ENCODE data around the gene OBI1. TPM values are rescaled to one million over a fixed set of nuclear protein-coding genes. Genes with fewer than 3 reads are reported as not detected.
A peak's percentile ranks its signal among the peaks of the same experiment; 100 is the strongest.

The OBI1 gene
- total RNA-seq, 1 donor from 2014 or later = 21.4 TPM

- Mint-ChIP-seq H3K4me3 (no peak overlapping the region), H3K27me3 (peaks cover 81% of the 10 kb centered on the region), H3K9me3 (peaks cover 4% of the 10 kb centered on the region), H3K27ac (peak overlapping the region; percentile 34), H3K36me3 (ENCODE audit: low read depth) (peaks cover 4% of the 10 kb centered on the region), H3K4me1 (peaks cover 8% of the 10 kb centered on the region)
- intact Hi-C loops (cut with micrococcal nuclease) = loop anchor here (10.0 kb wide), 1 partner anchor 462 kb away; no protein-coding TSS in a partner anchor
- peak; percentile 61 for DNase-seq
Measured at GRCh38 chr13:78596736-78597601, 62.0 kb downstream of the OBI1 start.

DNA sequence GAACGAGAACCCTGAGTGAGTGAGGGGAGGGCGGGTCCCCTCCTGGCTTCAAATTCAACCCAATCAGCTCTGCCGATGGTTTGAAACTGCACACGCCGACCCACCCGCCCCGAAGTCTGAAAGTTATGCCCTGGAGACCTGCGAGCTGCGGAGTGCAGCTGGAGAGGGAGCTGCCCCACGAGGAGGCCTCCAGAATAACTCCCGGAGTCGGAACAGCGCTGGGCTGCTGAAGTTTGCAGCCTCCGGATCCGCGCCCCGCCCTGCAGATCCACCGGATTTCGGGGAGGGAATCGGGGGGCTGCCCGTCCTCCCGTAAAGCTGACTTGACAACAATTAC lies 62.6 kb downstream of the OBI1 start:
- H3K4me3 Mint-ChIP-seq = no peak overlapping the region
- H3K27ac Mint-ChIP-seq = no peak overlapping the region
- H3K36me3 Mint-ChIP-seq (ENCODE audit: low read depth) = peaks cover 4% of the 10 kb centered on the region
- intact Hi-C loops (cut with micrococcal nuclease) = loop anchor here (10.0 kb wide), 1 partner anchor 462 kb away; no protein-coding TSS in a partner anchor
- peaks cover 84% of the 10 kb centered on the region for H3K27me3 Mint-ChIP-seq
- H3K9me3 Mint-ChIP-seq = peaks cover 4% of the 10 kb centered on the region
- no peak for DNase-seq
- peaks cover 6% of the 10 kb centered on the region for H3K4me1 Mint-ChIP-seq

GRCh38 chr13:78595495-78596398 lies 63.2 kb downstream of the OBI1 start:
- DNase-seq = peak; percentile 69
- peak overlapping the region; percentile 40 for H3K27ac Mint-ChIP-seq
- intact Hi-C loops (cut with micrococcal nuclease) = loop anchor here (1.0 to 10.0 kb wide), 3 partner anchors 13 to 1745 kb away; partner anchors contain the start of gene SPRY2

GRCh38 chr13:78594456-78594975 lies 64.4 kb downstream of the OBI1 start:
- DNase-seq = no peak
- H3K4me3 Mint-ChIP-seq = no peak overlapping the region
- no peaks in the 10 kb centered on the region for H3K36me3 Mint-ChIP-seq (ENCODE audit: low read depth)
- H3K27ac Mint-ChIP-seq = peak overlapping the region; percentile 30
- no peaks in the 10 kb centered on the region for H3K4me1 Mint-ChIP-seq
- H3K9me3 Mint-ChIP-seq = peaks cover 4% of the 10 kb centered on the region
- intact Hi-C loops (cut with micrococcal nuclease) = loop anchor here (1.0 to 10.0 kb wide), 3 partner anchors 11 to 1746 kb away; partner anchors contain the start of gene SPRY2
- peaks cover 77% of the 10 kb centered on the region for H3K27me3 Mint-ChIP-seq

More at GRCh38 chr13:78595495-78596398, 63.2 kb downstream of the OBI1 start:
- no peak overlapping the region for H3K4me3 Mint-ChIP-seq
- peaks cover 80% of the 10 kb centered on the region for H3K27me3 Mint-ChIP-seq
- peaks cover 3% of the 10 kb centered on the region for H3K4me1 Mint-ChIP-seq
- peaks cover 4% of the 10 kb centered on the region for H3K9me3 Mint-ChIP-seq
- H3K36me3 Mint-ChIP-seq (ENCODE audit: low read depth) = peaks cover 3% of the 10 kb centered on the region

DNA sequence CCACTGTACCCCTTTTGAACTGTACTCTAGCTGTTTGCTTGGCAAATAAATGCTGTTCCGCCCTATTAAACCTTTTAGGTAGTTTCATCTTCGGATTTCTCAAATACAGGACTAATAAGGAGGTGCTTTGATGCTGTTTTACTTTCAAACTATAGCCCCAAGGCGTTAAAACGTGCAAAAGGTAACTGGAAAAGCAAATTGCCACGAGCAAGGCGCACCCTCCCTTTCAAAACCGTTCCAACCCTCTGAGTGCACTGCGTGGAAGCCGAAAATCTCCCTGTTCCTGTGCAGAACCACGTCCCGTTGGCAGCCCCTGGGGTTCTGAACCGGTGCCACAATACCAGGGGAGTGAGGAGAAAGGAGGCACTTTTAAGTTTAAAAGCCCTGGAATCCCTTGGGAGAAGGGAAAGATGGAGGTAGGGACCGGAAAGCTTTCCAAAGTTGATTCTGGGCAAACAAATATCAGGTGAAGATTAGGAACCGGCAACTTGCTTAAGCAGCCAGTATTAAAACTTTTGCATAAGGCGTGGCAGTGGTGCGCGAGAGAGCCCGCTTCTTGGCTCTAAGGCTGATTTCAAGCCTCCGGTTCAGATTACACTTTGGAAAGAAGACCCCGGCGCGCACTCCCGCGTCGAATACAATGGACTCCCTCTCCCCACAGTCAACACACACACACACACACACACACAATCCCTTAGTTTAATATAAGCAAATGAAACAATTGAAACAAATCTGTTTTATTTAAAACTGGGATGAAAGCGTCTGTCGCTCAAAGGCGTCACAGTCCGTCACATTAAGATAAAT lies 65.1 kb downstream of the OBI1 start:
- Mint-ChIP-seq H3K9me3 (peaks cover 9% of the 10 kb centered on the region), H3K36me3 (ENCODE audit: low read depth) (no peaks in the 10 kb centered on the region)
- DNase-seq = no peak

DNA sequence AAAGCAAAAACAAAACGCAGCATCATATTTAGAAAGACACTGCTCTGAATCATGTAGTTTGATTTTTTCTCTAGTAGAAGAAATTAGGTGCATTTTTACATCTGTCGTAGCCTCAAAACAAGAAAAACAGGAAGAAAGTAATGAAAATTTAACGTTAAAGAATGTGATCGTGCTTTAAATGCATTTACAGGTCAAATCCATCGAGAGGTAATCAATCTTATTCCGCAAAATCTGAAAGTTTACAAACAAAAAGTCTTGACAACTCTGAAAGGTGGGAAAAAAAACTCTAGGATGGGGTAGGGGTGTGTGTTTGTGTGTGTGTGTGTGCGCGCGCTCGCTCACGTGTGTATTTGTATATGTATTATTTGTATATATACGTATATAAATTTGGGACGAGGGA lies 65.8 kb downstream of the OBI1 start:
- no peak overlapping the region for H3K4me3 Mint-ChIP-seq
- peaks cover 9% of the 10 kb centered on the region for H3K9me3 Mint-ChIP-seq
- no peak overlapping the region for H3K27ac Mint-ChIP-seq
- H3K27me3 Mint-ChIP-seq = peaks cover 76% of the 10 kb centered on the region
- no peak for DNase-seq
- intact Hi-C loops (cut with micrococcal nuclease) = loop anchor here (10.0 kb wide), 1 partner anchor 458 kb away; no protein-coding TSS in a partner anchor
- H3K36me3 Mint-ChIP-seq (ENCODE audit: low read depth) = no peaks in the 10 kb centered on the region
- H3K4me1 Mint-ChIP-seq = no peaks in the 10 kb centered on the region

More for the DNA sequence above, 65.1 kb downstream of the OBI1 start:
- Mint-ChIP-seq H3K27ac (peak overlapping the region; percentile 27), H3K27me3 (peaks cover 77% of the 10 kb centered on the region), H3K4me3 (no peak overlapping the region), H3K4me1 (no peaks in the 10 kb centered on the region)
- intact Hi-C loops (cut with micrococcal nuclease) = loop anchor here (1.0 to 10.0 kb wide), 3 partner anchors 11 to 1747 kb away; partner anchors contain the start of gene SPRY2

DNA sequence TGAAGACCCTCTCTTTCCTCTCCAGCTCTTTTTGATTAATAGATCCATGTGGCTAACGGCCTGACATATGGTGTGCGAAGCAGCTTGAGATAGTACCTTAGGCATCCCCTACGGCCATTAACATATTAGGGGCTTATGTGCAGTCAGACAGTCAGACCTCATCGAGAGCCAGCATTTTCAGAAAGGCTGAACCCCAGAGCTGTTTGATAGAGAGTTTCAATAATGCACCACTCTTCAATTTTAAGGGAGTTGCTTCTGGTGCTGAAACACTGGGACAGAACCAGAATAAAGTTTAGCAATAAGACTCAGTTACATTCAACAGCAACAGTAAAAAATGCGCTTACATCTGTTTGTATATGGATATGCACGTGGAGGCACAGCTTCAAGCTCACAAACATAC lies 66.4 kb downstream of the OBI1 start:
- Mint-ChIP-seq H3K4me1 (no peaks in the 10 kb centered on the region), H3K9me3 (peaks cover 11% of the 10 kb centered on the region), H3K36me3 (ENCODE audit: low read depth) (no peaks in the 10 kb centered on the region), H3K4me3 (no peak overlapping the region), H3K27me3 (peaks cover 77% of the 10 kb centered on the region), H3K27ac (no peak overlapping the region)
- no peak for DNase-seq
- intact Hi-C loops (cut with micrococcal nuclease) = loop anchor here (10.0 kb wide), 1 partner anchor 458 kb away; no protein-coding TSS in a partner anchor

DNA sequence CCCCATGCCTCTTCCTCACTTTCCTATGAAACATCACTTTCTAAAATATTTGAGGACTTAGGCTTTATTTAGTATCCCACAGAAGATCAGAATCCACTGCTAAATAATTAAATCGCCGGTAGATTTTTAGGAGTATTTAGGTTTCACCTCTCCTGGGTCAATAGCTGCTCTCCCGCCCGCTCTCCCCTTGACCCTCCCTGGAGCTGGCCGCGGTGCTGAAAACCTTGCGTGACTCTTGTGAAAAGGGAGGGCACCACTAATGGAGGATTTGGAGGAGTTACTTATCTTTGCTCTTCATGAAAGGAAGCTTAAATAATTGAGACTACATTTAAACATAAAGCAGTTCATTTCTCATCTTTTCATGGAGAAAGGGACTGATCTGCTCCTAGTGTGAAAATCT lies 69.7 kb downstream of the OBI1 start:
- peaks cover 17% of the 10 kb centered on the region for H3K9me3 Mint-ChIP-seq
- no peak overlapping the region for H3K27ac Mint-ChIP-seq
- peaks cover 72% of the 10 kb centered on the region for H3K27me3 Mint-ChIP-seq
- no peak overlapping the region for H3K4me3 Mint-ChIP-seq
- DNase-seq = peak; percentile 63
- H3K4me1 Mint-ChIP-seq = peaks cover 4% of the 10 kb centered on the region
- no peaks in the 10 kb centered on the region for H3K36me3 Mint-ChIP-seq (ENCODE audit: low read depth)
- intact Hi-C loops (cut with micrococcal nuclease) = no loop called here

DNA sequence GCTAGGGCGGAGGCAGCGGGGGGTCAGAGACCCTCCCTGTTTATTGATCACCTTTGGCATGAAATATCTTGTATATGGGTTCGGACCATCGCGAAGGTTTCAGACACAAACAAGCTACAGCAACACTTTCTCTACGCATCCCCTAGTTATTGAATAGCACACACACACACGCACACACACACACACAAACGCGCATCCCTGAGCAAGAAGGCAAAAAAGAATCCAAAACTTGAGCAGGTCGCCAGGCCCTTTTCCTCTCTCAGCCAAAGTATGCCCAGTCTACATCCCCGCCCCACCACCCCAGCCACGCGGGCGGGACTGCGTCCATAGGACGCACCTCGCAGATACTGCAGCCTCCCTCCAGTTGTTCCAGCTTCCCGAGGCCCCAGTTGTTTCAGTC lies 71.6 kb downstream of the OBI1 start:
- DNase-seq = no peak
- Mint-ChIP-seq H3K27ac (no peak overlapping the region), H3K27me3 (peaks cover 63% of the 10 kb centered on the region), H3K36me3 (ENCODE audit: low read depth) (no peaks in the 10 kb centered on the region), H3K4me1 (peaks cover 4% of the 10 kb centered on the region), H3K9me3 (peaks cover 17% of the 10 kb centered on the region), H3K4me3 (no peak overlapping the region)
- intact Hi-C loops (cut with micrococcal nuclease) = no loop called here

DNA sequence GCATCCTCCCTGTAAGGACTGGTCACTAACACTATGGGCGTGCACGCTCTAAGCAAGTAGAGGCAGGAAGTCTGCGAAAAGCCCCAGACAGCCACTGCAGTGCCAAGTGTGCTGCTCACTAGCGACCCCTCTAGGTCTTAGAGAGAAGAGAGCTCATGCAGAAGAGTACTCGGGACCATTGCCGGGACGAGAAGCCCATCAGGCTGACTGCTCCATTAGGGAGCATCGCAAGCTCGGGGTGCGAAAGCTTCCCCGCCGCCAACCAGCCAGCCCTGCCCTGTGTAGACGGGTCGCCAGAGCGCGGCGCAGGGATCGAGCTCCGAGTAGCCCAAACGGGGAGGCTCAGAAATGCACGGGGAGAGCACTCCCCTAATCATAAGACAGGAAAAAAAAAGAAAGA lies 72.2 kb downstream of the OBI1 start:
- H3K9me3 Mint-ChIP-seq = peaks cover 17% of the 10 kb centered on the region
- H3K27ac Mint-ChIP-seq = no peak overlapping the region
- no peaks in the 10 kb centered on the region for H3K36me3 Mint-ChIP-seq (ENCODE audit: low read depth)

DNA sequence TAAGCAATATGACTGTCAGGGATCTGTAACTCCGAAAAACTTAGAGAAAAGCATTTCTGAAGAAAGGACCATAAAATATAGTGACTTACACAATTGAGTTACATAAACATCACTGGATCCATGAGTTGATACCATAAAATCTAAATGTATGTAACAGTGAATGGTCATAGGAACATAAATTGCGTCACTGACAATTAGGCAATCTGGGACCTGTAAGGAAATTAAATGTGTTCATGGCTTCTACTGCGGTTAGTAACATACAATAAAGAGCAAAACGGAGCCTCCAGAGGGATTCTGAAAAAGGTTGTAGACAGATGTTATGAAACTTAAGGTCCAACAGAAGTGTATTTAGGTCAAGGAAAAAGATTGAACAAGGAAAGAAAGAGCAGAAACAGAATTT lies 82.7 kb downstream of the OBI1 start:
- Mint-ChIP-seq H3K9me3 (no peaks in the 10 kb centered on the region), H3K27me3 (peaks cover 10% of the 10 kb centered on the region), H3K36me3 (ENCODE audit: low read depth) (no peaks in the 10 kb centered on the region), H3K4me1 (no peaks in the 10 kb centered on the region), H3K27ac (no peak overlapping the region), H3K4me3 (no peak overlapping the region)
- intact Hi-C loops (cut with micrococcal nuclease) = no loop called here
- DNase-seq = no peak

More for the DNA sequence above, 72.2 kb downstream of the OBI1 start:
- Mint-ChIP-seq H3K4me3 (no peak overlapping the region), H3K27me3 (peaks cover 58% of the 10 kb centered on the region), H3K4me1 (peaks cover 4% of the 10 kb centered on the region)
- DNase-seq = no peak
- intact Hi-C loops (cut with micrococcal nuclease) = no loop called here

DNA sequence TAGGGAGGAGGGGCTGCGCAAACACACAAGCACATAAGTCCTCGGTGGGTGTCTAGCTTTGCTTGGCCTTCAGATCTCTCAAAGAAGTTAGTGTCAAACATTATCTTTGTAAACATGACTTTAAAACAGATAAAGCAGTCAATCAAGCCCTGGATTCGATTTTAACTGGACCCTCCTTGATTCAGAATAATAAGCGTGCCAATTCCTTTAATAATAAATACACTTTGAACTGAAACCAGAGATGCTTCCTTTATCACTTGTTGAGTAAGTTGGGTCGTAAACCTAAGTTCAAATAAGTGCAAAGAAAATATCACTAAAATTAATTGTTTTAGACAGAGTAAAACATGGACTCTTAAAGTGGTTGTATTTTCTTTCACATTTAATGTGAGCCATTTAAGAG lies 86.5 kb downstream of the OBI1 start:
- Mint-ChIP-seq H3K36me3 (ENCODE audit: low read depth) (no peaks in the 10 kb centered on the region), H3K4me3 (no peak overlapping the region), H3K27ac (no peak overlapping the region), H3K4me1 (no peaks in the 10 kb centered on the region), H3K27me3 (peaks cover 7% of the 10 kb centered on the region), H3K9me3 (no peaks in the 10 kb centered on the region)
- intact Hi-C loops (cut with micrococcal nuclease) = no loop called here
- DNase-seq = no peak

DNA sequence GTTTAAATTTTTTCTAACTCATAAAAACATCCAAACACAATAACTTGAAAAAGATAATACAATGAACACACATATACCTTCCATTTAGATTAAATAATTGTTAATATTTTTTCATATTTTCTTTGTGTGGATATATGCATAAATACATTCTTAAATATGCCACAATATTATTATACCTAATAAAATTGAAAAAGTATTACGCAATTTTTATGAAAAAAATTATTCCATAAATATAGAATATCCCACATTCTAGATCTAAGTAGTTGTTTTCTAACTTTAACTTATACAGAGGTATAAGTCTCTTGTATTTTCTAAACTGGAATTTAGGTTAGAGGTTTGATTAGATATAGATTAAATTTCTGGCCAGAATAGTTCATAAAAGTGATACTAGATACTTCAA lies 89.9 kb downstream of the OBI1 start:
- Mint-ChIP-seq H3K36me3 (ENCODE audit: low read depth) (no peaks in the 10 kb centered on the region), H3K27me3 (peaks cover 2% of the 10 kb centered on the region), H3K4me3 (no peak overlapping the region), H3K9me3 (no peaks in the 10 kb centered on the region), H3K4me1 (no peaks in the 10 kb centered on the region), H3K27ac (no peak overlapping the region)
- DNase-seq = no peak
- intact Hi-C loops (cut with micrococcal nuclease) = no loop called here

All from activated CD4-positive, alpha-beta T cell treated with anti-CD3 and anti-CD28 coated beads, Interleukin-2, amount 10 ng/mL, durations not matched to agents 24 days and 14 days (primary cell).